ENCODE measurements around the gene CELSR1.

Gene CELSR1

DNA sequence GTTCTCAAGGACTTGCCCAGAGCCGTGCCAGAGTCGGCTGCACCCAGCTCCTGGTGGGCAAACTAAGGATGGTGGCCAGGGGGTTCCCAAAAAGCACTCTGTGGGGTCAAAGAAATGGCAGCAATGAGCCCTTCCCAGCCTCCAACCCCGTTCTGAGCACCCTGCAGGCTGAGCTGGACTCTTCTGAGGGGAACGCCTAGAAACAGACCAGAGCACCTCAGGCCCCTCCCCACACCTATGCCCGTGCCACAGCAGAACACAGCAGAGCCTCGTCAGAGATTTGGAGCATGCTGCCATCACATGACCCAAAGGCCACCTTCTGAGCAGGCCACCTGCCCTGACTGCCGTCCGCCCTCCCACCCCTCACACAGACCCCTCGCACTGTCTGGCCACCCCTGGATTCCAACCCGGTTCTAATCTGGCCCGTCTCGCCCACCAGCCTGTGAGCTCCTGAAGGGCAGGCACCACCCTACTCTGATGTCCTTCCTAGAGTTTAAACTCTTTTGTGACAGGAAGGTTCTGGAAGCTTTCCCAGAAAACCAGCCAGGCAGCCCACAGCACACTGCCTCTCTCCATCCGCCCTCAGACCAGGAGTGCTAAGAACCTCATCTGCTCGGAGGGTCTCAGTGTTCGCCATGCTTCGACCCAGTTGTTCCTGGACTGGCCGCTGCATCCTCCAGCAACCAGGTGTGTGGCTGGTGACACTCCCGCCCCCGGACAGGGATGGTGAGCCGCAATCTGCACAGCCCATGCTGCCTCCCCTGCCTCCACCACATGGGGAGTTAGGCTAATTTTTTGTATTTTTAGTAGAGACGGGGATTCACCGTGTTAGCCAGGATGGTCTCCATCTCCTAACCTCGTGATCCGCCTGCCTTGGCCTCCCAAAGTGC lies 97.6 kb downstream of the CELSR1 start:
- DNase-seq, result no peak

DNA sequence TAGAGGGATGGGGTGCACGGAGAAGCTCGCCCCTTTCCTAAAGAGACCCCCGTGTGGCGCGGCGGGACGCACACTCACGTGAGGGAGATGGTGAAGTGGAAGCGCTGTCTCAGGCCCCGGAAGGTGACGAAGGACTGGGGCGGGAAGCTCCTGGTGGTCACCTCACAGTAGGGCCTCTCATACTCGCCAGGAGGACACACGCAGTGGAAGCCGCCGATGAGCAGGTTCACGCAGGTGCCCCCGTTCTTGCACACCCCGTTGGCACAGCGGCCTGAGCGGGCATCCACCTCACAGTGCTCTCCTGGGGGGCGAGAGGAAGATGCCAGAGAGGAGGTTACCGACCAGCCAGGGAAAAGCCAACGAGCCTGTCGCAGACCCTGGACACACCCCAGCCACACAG lies 98.3 kb downstream of the CELSR1 start:
- DNase-seq, result no peak

DNA sequence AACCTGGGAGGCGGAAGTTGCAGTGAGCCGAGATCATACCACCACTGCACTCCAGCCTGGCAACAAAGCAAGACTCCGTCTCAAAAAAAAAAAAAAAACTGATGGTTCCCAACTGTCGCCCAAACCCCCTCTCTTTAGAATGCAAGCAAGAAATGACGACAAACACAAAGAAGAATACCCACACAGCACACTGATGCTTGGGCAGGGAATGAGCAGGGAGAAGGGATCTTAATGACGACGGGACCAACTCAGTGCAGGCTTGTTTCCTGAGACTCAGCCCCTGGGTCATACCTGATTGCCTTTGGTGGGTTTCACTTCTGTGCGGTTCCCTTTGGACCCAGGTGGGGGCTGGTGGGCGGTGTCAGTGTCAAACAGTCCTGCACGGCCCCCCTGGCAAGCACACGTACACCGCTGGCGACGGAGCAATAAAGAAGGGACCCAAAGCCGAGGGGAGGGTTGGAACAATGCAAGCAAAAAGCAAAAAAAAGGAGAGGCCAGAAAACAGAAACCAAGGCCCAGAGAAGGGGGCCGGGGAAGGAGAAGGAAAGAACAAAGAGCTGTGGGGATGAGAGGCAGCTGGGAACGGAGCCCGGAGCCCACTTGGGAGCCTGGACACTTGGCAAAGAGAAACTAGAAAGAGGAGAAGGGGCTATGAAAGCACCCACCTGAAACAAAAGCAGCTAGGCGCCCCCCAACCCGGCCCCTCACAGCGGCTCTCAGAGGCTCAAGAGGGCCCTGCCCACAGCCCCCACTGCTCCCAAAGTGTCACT lies 99.6 kb downstream of the CELSR1 start:
- no peak for DNase-seq

DNA sequence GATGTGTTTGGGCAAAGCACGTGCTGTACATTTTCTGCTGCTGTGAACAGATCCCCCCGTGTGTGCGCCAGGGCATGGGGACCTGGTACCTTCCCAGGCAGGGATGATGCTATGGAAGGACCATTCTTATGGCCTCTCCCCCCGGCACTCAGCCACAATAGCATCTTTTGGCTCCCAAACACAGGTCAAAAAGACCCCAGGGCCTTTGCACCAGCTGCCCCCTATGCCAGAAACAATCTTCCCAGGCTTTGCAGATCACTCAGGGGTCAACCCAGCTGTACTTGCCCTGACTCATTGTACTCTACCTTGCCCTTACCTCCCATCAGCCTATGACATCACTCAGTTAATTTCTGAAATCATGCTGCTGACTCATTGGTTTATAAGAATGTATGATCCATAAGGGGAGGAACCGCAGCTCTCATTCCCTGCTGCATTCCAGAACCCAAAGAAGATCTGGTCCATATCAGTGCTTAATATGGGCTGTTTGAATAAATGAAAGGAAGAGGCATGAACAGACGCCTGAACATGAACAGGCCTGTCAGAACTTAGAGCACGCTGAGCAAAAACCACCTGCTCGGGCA lies 100.7 kb downstream of the CELSR1 start:
- no peak for DNase-seq

DNA sequence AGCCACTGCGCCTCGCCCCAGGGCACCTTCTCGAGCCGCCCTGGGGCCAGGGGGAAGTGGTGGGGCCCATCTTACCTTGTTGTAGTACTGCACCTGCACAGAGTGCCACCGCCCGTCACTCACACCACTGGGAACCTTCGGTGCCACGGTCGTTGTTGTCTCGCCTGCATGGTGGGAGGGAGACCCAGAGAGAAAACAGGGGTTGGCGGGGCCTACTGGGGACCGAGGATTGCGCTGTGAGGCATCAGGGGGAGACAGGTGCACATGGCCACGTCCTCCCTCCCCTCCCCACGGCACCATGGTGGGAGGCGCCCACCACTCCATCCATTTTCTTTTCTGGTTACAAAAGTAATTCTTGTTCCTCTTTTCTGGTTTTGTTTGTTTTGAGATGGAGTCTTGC lies 104.1 kb downstream of the CELSR1 start:
- peak in 1 of 2 donors; percentile 15 for DNase-seq

DNA sequence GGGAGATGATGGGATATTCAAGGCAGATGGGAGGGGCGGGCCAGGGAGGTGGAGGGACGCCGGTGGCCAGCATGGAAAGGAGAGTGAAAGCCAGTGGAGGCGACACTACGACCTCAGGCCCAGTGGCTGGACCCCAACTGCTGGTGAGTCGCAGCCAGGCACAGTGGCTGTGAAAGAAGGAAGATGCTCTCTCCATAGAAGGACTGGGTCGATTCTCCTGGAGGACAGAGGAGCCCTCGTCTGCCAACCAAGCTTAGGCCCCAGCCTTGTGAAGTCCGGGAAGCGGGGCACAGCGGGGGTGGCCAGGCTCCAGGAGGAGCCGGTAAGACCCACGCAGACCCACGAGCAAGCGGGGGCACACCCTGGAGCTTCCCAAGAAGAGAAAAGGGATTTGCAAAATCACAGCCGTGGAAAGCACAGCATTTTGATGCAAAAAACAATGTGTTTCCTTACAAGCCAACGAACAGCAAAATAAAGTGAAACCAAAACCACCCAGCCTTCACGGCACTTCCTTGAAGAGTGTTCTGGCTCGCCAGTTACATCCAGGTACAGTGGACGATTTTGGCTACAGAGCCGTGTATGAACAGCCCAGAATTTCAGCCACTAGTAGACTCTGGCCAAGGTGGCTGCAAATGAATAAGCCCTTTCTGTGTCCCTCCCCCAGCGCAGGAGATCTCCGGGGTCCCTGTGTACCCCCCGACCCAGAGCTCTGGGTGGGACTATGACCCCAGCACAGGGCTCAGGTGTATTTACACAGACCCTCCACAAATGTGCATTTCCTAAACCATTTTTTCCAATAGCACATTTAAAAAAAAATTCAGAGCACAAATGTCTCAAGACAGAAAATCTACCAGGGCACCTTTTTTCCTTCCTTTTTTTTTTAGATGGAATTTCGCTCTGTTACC lies 105.0 kb downstream of the CELSR1 start:
- peak; percentile 24 to 58 for DNase-seq

DNA sequence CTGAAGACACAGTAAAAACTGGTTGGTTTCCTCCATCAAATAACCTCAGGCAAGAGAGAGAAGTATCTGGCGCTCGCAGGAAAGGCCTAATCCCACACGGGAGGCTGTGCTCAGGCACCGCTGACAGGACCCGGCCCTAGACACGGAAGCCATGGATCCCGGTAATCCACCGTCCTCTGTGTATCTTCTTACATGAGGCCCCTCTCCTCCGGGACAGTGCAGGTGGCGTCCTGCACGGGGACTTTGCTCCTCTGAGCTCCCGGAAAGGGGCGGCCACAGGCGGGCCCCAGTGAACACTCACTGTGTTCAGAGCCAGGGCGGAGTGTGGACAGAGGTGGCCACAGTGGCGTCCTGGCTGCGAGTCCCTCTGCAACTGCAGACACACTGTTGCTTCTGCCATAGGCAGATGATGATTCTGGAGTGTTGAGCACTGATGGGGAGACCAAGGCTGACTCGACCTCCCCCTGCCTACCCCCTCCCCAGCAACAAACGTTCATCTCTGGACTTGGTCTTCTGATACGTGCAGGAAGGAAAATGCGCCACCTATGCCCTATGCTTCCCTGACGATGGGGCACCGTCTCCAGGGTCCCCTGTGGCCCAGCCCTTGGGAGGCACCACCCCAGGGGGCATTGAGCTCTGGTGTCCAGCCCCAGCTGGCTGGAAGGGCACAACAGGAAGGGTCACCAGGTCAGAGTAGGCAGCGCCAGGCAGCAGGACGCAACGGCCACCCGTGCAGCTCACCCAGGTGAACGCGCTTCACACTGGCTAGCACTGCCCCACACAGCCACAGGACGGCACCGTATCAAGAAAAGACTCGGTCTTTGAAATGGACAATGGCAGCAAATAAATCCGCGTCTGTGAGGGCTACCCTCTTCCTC lies 106.2 kb downstream of the CELSR1 start:
- DNase-seq, result no peak

DNA sequence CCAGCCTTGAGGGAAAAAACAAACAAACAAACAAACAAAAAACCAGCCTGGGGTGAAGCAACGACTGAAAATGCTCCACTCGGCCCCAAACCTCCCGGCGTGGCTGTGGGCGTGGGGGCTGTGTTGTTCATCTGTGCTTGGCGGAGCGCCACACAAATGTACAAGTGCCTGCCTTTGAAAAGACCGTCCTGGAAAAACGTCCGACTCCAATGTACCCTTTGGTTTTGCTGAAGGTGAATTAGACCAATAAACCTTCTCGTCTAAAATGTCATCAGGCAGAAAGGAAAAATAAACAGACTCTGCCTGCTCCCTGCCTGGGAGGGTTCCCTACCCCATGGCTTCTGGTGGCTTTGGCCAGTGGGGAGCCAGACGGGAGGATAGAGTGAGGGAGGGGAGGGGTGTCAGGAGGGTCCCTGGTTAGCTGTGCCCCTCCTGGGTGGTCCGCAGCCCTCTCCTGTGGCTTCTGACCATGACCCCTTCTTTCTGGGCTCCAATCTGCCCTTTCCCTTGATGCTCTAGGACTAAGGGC lies 108.0 kb downstream of the CELSR1 start:
- DNase-seq, result no peak

DNA sequence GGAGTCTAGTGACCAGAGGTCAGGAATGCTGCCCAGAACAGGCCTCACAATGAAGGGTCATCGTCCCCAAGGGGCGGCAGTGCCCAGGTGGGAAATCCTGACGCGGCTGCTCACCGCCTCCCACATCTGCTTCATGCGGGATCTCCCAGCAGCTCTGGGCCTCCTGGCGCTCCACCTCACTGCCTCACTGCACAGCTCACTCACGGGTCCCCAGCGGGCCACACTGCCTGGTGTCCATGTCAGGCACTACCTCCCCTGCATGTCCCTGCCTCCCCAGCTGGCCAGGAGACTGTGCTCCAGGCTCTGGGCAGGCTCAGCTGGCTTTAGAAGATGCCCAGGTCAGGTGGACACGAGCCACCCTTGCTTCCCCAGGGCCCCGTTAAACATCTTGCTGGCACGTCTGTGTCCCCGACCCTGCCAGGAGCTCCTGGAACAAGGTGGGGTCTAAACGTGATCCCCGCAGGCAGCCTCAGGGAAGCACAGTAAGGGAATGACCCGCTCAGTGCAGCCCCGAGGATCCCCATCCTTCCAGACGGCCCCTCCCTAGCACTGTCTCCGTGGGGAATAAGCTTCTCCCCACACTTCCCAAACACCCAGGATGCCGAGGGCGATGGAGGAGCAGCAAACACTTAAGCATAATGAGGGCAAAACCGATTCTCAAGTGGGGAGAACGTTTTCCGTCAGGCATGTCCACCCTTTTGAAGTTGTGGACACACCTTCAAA lies 108.7 kb downstream of the CELSR1 start:
- DNase-seq, result no peak

DNA sequence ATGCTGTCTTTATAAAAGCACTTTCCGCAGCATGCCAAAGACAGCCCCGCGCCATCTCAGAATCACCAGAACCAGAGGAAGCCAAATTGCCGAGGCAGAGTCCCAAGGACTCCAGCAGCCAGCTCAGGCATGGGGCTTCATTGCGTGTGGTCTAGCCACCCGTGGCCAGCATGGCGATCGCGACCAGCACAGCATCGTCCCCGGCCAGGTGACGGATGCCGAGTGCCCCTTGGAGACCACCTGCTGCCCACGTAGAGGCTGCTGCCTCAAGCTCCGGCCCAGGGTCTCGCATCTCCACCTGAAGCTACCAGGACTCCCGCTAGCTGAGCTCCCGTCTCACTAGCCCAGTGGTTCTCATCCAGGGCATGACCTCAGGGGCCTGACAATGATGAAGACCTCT lies 109.2 kb downstream of the CELSR1 start:
- DNase-seq, result no peak

DNA sequence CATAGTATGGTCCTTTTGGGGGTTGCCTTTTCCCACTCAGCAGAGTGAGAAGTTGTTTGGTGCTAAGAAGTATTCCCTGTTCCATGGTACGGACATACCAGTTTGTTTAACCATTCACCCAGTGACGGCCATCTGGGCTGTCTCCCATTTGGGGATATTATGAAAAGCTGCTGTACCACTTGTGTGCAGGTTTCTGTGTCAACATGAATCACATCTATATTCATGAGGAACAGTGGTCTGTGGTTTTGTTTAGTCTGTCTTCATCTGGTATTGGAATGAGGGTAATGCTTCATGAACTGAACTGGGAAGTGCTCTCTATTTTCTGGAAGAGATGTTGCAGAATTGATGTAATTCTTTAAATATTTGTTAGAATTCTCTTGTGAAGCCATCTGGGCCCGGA lies 112.4 kb downstream of the CELSR1 start:
- DNase-seq, result no peak

DNA sequence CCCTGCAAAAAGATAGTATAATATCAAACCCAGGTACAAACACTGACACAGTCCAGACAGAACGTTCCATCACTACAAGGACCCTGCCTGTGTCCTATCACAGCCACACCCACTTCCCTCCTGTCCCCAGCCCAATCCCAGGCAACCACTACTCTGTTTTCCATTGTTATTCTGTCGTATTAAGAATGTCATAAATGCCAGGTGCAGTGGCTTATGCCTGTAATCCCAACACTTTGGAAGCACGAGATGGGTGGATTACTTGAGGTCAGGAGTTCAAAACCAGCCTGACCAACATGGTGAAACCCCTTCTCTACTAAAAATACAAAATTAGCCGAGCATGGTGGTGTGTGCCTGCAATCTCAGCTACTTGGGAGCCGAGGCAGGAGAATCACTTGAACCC lies 112.9 kb downstream of the CELSR1 start:
- DNase-seq, result no peak

DNA sequence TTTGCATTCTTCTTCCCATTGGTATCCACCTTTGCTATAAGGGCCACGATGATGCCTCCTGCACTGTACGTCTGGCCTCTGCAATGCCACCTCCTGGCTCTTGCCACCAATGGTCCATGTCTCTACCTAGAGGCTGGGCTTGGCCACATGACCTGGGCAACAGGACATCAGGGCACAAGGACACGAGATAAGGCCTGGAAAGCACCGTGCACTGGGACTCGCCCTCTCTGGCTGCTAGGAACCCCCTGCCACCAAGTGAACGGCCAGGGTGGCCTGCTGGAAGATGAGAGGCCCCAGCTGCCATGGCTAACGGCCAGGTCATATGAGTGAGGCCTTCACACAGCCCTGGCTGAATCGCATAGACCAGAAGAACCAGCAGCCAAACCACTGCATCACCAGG lies 114.5 kb downstream of the CELSR1 start:
- DNase-seq, result no peak

DNA sequence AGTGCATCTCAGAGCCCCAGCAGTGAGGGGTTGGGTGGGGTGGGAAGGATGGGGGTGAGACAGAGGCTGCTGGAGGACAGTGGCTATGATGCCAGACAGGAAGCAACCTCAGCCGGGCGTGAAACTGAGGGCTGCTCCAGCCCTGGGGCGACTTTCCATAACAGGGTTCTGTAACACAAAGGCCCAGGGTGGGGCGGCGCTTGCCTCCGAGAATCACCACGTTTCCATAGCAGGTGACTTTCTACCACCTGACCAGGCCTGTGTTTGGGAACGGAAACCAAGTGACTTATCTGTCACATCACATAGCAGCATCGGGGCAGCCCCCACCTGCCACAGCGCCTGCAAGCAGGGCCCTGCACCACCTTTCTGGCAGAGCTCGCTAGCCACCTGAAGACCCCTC lies 116.2 kb downstream of the CELSR1 start:
- peak; percentile 29 for DNase-seq

DNA sequence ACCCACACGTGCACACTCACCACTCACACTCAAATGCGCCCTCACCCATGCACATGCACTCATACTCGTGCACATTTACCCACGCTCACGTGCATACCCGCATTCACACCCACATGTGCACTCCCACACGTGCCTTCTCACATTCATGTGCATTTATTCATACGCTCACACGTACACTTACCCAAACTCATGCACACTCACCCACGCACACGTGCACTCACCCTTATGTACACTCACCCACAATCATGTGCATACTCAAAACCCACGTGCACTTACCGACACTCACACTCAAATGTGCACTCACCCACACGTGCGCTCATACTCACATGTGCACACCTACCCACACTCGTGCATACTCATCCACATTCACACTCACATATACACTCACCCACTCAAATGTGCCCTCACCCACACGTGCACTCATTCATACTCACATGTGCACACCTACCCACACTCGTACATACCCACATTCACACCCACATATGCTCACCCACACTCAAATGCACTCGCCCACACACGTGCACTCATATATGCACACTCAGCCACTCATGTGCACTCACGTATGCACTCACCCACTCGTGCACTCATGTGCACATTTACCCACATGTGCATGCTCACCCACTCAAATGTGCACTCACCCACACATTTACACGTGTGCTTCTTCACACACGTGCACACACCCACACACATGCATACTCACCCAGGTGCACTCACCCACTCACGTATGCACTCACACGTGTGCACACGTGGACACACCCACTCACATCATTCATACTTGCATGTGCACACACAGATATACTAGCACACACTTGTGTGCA lies 117.5 kb downstream of the CELSR1 start:
- DNase-seq, result no peak

DNA sequence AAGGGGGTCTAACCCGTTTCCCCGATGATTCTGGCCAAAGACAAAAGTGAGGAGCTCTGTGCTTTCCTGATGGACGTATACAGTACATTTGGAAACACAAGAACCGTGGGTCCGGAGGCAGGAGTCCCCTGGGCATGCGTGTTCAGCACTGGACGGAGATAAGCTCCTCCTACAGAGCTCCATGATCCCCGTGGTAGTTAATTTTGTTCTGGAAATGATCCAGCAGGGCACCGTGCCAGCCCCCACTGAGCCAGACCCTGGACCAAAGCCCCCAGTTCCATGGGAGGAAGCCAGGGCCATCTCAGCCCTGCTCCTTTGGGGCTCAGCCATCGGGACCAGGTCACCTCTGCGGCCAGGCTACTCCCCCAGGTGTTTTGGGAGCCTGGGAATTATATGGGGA lies 118.6 kb downstream of the CELSR1 start:
- no peak for DNase-seq

DNA sequence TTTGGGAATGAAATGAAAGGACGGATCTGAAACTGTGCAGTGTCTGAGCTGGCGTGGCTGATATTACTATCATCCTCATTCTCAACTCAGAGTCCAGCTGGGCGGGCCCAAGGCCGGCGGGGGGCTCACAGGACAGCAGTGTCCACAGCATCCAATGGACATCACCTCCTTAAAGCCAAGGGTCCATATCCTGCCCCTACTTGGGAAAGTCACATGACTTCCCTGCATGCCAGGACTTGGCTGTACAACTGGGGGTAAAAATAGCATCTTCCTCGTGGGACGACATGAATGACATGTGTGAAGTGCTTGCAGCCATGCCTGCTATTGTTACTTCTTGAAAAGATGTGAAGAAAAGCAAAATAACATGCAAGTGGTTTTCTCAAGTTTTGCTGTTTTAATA lies 119.7 kb downstream of the CELSR1 start:
- DNase-seq, result no peak

DNA sequence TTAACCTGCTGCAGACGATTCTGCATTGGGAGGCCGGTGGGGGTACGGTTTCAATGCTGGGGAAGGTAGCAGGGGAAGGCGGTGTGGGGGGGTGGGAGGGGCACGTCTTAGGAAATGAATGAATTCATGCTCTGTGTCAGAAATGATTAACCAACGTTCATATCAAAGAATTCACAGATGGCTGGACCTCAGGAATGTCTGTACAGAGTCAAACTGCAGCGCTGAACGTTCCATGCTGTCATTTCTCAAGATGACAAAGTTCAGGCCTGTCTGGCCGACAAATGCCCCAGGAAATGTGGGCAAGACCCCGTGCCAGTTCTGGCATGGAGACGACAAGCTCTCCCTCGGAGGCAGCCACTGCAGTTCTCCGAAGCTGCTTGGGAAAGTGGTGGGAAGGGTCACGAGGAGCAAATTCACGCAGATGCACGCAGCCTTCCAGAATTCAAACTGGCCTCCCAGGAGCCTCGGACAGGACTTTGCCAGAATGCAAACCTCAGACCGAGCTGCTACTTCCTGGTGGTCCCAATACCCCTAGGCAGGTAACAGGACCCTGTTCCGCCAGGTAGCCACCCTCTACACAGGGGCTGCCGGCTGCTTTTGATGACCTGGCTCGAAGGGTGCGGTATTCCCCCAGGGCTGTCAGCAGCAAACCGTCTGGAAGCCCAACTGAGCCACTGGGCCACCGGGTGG lies 120.4 kb downstream of the CELSR1 start:
- DNase-seq, result no peak

DNA sequence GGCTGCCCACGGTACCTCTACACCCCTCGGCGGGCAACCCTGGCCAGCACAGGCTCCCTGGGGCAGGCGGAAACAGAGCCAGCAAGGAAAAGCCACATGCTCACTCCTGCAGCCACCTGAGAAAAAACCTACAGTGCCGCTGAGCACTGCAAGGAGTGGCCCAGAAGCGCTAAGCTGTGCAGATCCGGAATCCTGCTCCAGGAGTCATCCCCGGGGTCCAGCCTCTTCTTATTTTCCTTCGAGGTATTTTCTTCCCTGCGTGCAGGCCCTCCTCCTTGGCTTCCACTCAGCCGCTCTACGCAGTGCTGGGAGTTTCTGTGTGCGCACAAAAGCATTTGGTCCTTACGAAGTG lies 120.9 kb downstream of the CELSR1 start:
- no peak for DNase-seq
